ENCODE data around the gene PLA2G6. TPM values are rescaled to one million over a fixed set of nuclear protein-coding genes. Genes with fewer than 3 reads are reported as not detected.

The PLA2G6 gene
- total and polyA plus RNA-seq, 2 of the 13 experiments (the other 11 are each of a cell fraction or from before 2014, with no cell fraction given) = 4.8 to 11.5 TPM

DNA sequence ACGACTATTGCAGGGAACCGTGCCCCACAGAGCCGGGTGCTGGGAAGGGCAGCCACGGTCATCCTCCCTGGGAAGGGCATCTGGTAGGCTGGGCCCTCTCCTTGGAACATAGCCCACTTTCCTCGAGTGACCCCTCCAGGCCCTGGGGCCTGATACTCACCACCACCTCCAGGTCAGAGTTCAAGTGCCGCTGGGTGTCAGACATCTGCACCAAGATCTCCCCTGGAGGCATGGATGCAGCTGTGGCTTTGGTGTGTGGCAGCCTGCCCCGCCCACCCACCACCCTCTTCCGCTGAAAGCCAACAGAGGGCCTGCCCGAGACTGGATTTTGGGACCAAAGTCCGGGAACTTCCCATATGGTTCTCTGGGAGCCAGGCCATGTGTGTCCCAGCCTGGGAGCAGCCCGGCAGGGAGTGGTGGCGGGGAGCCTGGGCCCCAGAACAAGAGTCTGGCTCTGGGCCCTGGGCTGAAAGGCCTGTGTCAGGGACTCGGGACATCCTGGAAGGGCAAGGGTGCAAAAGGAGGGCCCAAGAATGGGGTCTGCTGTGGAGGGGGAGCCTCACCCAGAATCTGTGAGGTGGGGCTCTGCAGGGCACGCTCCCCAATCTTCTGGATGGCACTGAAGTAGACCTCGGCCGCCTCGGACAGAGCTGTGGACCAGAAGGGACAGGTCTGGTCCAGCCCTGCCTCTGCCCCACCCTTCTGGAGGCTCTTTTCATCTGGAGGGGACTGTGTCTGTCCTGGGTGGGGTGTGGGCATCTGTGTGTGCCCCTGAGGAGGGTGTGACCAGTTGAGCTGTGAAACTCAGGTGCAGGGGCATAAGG lies 73.7 kb downstream of the PLA2G6 start (continued):
- TF ChIP-seq ZNF510 (CRISPR knock-in tag; IDR thresholded peaks at IDR 0.05; ENCODE audit: low read depth) (no peak), ZNF292 (CRISPR knock-in tag; IDR thresholded peaks at IDR 0.05; ENCODE audit: borderline replicate concordance, low read depth) (no peak), SRF (IDR thresholded peaks at IDR 0.05; ENCODE audit: low read depth, low read length) (no peak), ZNF235 (CRISPR knock-in tag; IDR thresholded peaks at IDR 0.05; ENCODE audit: borderline replicate concordance) (no peak), ZNF615 (CRISPR knock-in tag; IDR thresholded peaks at IDR 0.05; ENCODE audit: borderline replicate concordance) (0 out of 2 replicates have a peak, but pooled peaks have one; percentile 5), ZNF329 (CRISPR knock-in tag; IDR thresholded peaks at IDR 0.05; ENCODE audit: low read depth) (no peak), ZNF883 (CRISPR knock-in tag; IDR thresholded peaks at IDR 0.05; ENCODE audit: not compliant biosample characterization) (no peak), PPARG (CRISPR knock-in tag; conservative IDR thresholded peaks at IDR 0.05) (peak; percentile 76), ZNF136 (CRISPR knock-in tag; IDR thresholded peaks at IDR 0.05; ENCODE audit: low read depth) (no peak), ZNF3 (CRISPR knock-in tag; IDR thresholded peaks at IDR 0.05) (no peak), ZNF576 (CRISPR knock-in tag; IDR thresholded peaks at IDR 0.05) (no peak), KDM2A (CRISPR knock-in tag; IDR thresholded peaks at IDR 0.05; ENCODE audit: borderline replicate concordance, low read depth) (0 out of 2 replicates have a peak, but pooled peaks have one; percentile 45), GATAD1 (CRISPR knock-in tag; IDR thresholded peaks at IDR 0.05) (no peak), CBX5 (CRISPR knock-in tag; IDR thresholded peaks at IDR 0.05; ENCODE audit: borderline replicate concordance) (no peak; the same call in 1 of the 2 replicates), ZNF143 (CRISPR knock-in tag; IDR thresholded peaks at IDR 0.05) (no peak), AHR (CRISPR knock-in tag; IDR thresholded peaks at IDR 0.05) (no peak; the same call in 1 of the 2 replicates), ZBTB42 (CRISPR knock-in tag; IDR thresholded peaks at IDR 0.05) (peak; percentile 90), SALL1 (CRISPR knock-in tag; IDR thresholded peaks at IDR 0.05) (peak; percentile 57), ZNF101 (CRISPR knock-in tag; IDR thresholded peaks at IDR 0.05; ENCODE audit: borderline replicate concordance, low read depth) (no peak), KDM6A (CRISPR knock-in tag; IDR thresholded peaks at IDR 0.05; ENCODE audit: low read depth) (peak; percentile 73; the same call in 1 of the 2 replicates), ARHGAP35 (CRISPR knock-in tag; IDR thresholded peaks at IDR 0.05; ENCODE audit: borderline replicate concordance) (no peak), ZFP36L2 (CRISPR knock-in tag; IDR thresholded peaks at IDR 0.05) (no peak), GZF1 (CRISPR knock-in tag; IDR thresholded peaks at IDR 0.05) (no peak)
- TF ChIP-seq, protein P1, sequence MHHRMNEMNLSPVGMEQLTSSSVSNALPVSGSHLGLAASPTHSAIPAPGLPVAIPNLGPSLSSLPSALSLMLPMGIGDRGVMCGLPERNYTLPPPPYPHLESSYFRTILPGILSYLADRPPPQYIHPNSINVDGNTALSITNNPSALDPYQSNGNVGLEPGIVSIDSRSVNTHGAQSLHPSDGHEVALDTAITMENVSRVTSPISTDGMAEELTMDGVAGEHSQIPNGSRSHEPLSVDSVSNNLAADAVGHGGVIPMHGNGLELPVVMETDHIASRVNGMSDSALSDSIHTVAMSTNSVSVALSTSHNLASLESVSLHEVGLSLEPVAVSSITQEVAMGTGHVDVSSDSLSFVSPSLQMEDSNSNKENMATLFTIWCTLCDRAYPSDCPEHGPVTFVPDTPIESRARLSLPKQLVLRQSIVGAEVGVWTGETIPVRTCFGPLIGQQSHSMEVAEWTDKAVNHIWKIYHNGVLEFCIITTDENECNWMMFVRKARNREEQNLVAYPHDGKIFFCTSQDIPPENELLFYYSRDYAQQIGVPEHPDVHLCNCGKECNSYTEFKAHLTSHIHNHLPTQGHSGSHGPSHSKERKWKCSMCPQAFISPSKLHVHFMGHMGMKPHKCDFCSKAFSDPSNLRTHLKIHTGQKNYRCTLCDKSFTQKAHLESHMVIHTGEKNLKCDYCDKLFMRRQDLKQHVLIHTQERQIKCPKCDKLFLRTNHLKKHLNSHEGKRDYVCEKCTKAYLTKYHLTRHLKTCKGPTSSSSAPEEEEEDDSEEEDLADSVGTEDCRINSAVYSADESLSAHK (CRISPR knock-in tag; IDR thresholded peaks at IDR 0.05; ENCODE audit: borderline replicate concordance) = no peak
- TF ChIP-seq, protein P2, sequence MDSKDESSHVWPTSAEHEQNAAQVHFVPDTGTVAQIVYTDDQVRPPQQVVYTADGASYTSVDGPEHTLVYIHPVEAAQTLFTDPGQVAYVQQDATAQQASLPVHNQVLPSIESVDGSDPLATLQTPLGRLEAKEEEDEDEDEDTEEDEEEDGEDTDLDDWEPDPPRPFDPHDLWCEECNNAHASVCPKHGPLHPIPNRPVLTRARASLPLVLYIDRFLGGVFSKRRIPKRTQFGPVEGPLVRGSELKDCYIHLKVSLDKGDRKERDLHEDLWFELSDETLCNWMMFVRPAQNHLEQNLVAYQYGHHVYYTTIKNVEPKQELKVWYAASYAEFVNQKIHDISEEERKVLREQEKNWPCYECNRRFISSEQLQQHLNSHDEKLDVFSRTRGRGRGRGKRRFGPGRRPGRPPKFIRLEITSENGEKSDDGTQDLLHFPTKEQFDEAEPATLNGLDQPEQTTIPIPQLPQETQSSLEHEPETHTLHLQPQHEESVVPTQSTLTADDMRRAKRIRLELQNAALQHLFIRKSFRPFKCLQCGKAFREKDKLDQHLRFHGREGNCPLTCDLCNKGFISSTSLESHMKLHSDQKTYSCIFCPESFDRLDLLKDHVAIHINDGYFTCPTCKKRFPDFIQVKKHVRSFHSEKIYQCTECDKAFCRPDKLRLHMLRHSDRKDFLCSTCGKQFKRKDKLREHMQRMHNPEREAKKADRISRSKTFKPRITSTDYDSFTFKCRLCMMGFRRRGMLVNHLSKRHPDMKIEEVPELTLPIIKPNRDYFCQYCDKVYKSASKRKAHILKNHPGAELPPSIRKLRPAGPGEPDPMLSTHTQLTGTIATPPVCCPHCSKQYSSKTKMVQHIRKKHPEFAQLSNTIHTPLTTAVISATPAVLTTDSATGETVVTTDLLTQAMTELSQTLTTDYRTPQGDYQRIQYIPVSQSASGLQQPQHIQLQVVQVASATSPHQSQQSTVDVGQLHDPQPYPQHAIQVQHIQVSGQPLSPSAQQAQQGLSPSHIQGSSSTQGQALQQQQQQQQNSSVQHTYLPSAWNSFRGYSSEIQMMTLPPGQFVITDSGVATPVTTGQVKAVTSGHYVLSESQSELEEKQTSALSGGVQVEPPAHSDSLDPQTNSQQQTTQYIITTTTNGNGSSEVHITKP (CRISPR knock-in tag; IDR thresholded peaks at IDR 0.05; ENCODE audit: low read depth) = no peak
